ENCODE results near the gene TRIM66. TPM values are rescaled to one million over a fixed set of nuclear protein-coding genes. Genes with fewer than 3 reads are reported as not detected.

Gene TRIM66, protein sequence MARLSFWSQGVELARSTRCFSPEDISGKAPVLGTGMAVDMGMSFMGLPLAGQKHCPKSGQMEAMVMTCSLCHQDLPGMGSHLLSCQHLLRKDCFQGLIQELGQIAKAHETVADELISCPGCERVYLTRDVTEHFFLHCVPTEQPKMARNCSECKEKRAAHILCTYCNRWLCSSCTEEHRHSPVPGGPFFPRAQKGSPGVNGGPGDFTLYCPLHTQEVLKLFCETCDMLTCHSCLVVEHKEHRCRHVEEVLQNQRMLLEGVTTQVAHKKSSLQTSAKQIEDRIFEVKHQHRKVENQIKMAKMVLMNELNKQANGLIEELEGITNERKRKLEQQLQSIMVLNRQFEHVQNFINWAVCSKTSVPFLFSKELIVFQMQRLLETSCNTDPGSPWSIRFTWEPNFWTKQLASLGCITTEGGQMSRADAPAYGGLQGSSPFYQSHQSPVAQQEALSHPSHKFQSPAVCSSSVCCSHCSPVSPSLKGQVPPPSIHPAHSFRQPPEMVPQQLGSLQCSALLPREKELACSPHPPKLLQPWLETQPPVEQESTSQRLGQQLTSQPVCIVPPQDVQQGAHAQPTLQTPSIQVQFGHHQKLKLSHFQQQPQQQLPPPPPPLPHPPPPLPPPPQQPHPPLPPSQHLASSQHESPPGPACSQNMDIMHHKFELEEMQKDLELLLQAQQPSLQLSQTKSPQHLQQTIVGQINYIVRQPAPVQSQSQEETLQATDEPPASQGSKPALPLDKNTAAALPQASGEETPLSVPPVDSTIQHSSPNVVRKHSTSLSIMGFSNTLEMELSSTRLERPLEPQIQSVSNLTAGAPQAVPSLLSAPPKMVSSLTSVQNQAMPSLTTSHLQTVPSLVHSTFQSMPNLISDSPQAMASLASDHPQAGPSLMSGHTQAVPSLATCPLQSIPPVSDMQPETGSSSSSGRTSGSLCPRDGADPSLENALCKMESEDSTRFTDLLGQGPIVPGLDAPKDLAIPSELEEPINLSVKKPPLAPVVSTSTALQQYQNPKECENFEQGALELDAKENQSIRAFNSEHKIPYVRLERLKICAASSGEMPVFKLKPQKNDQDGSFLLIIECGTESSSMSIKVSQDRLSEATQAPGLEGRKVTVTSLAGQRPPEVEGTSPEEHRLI (N-terminal part only)
- 1 to 10 TPM; 4.0 to 8.3 (median 6.7) TPM for total RNA-seq

DNA sequence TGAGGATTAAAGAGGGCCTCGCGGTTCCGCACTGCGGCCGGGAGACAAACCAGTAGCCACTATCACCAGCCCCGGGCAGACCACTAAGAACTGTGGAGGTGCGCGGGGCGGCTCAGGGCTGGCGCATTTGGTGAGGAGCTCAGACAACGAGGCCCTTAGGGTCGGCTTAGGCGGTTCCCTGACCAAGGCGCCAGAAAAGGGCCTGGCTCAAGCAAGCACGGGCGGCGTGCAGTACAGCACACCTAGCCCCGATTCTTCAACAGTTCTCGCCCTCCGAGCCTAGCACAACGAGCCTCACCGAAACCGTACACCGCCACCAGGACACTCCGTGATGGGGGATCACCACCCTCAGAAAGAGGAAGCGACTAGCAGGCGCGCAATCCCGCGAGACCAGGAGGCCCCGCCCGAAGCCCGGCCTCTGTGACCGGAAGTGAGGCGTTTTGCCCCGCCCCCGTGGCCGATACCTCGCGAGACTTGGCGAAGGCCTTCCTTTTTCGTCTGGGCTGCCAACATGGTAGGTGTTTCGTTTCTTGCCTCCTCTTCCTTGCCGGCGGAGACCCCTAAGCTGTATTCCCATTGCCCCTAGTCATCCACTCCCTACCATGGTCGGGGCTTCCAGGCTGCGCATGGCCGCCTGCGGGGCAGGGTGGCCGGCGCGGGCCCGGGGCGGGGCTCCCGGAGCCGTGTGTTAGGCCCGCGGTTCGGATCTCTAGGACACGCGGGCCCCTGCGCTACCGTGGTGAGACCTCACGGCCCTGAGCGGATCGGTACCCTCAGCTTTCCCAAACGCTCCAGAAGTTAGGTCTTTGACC, at the start of gene TRIM66, which contains the start of gene RPL27A:
Gene TRIM66, minus strand, starts transcription at position 363 of the 812 bp plus-strand sequence. CDS start 10,391 bp downstream, outside the sequence.
Gene RPL27A, plus strand, starts transcription at position 490 of the 812 bp plus-strand sequence. Its CDS starts 22 bp downstream, at position 512.
- ATAC-seq (peak; percentile 93 to 96), DNase-seq (peak; percentile 99)
- Mint-ChIP-seq H3K36me3 (ENCODE audit: insufficient read depth) (peaks cover 52% of the 10 kb centered on the region), H3K9me3 (peaks cover 5% of the 10 kb centered on the region), H3K27me3 (ENCODE audit: low read depth) (no peaks in the 10 kb centered on the region), H3K4me3 (peak within 1 kb of the TSS; percentile 97), H3K4me1 (ENCODE audit: low read depth) (peaks cover 45% of the 10 kb centered on the region)

DNA sequence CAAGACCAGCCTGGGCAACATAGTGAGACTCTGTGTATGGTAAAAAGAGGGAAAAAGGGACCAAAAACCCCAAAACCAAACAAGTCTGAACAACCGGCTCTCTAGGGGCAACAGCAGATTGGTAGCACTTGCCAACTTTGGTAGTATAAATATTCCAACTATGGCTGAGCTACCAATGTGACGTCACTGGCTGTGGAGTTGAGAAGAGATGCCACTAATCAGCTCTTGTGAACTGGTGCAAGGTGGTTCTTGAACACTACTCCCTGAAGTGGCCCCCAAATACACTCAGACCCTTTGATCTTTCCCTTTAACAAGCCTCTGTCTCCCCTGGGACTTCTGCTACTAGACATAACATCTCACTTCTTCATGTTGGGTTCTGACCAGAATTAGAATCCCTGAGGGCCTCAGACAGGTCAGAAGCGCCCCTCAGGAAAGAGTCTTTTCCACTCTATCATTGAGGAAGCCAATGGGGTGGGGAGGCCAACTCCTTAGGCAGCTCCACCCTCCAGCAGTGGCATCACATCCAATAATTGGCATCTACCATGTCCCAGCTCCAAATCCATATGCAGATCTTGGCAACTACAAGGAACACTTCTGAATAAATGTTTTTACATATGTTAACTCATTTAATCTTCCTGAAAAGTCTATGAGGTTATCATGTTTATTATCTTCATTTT, 49.3 kb upstream of the TRIM66 start:
- Mint-ChIP-seq H3K9me3 (no peaks in the 10 kb centered on the region), H3K4me1 (ENCODE audit: low read depth) (peaks cover 5% of the 10 kb centered on the region), H3K4me3 (no peak overlapping the region), H3K27me3 (ENCODE audit: low read depth) (peaks cover 7% of the 10 kb centered on the region), H3K36me3 (ENCODE audit: insufficient read depth) (no peaks in the 10 kb centered on the region)
- ATAC-seq, result no peak
- no peak for DNase-seq

DNA sequence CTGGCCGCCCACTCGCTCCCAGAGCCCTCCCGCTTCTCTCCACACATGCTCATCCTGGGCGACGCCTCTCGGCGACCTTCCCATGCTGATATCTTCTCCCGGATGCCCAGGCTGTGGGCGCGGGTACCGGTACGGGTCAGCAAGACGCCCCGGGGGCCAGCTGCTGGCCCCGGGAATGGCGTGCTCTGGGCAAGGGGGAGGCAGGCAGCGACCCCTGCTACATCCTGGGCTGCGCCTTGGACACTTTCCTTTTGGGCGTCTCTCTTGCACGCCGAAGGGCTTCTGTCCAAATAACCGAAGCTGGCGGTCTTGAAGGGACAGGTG, 48.2 kb upstream of the TRIM66 start:
- Mint-ChIP-seq H3K36me3 (ENCODE audit: insufficient read depth) (no peaks in the 10 kb centered on the region), H3K27me3 (ENCODE audit: low read depth) (peaks cover 7% of the 10 kb centered on the region), H3K4me1 (ENCODE audit: low read depth) (peaks cover 5% of the 10 kb centered on the region), H3K9me3 (no peaks in the 10 kb centered on the region), H3K4me3 (no peak overlapping the region)
- no peak for ATAC-seq
- DNase-seq, result no peak

DNA sequence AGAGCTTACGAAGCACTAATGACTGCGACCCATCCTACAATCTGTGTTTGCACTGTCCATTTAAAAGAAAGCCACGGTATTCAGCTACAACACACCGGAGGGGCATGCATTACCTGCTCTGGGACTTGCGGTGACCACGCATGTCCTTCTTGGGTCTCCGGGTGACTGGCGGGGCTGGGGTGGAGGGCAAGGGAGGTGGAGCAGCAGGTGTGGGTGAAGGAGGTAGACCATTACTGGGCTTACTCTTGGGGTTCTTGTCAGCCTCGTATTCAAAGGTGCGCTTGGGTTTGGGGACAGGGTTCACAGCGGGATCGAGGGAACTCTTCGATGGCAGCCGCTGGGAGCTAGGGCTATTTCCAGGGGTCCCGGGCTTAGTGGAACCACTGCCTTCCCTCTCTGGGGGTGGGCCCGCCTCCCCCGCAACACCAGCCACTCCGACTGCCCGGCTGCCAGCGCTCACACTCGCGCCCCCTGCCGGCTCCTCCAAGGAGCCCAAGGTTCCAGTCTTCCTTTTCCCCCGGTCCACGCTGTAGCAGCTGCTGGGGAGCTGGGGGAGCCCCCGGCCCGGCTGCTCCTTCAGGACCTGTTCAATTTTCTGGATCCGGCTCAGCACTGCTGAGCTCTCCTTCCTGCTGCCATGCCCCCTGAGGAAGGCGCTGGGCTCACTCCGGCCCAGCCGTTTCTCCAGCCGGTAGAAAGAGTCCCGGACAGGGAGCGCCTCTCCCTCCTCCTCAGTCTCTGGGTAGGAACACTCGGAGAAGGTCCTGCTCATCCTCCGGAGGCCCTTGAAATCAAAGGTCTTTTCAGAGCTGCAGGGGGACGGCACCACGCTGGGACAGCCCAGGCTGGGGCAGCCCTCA, 47.6 kb upstream of the TRIM66 start:
- ATAC-seq, result no peak
- no peak overlapping the region for H3K4me3 Mint-ChIP-seq
- DNase-seq, result no peak
- peaks cover 7% of the 10 kb centered on the region for H3K27me3 Mint-ChIP-seq (ENCODE audit: low read depth)
- no peaks in the 10 kb centered on the region for H3K36me3 Mint-ChIP-seq (ENCODE audit: insufficient read depth)
- H3K9me3 Mint-ChIP-seq, result no peaks in the 10 kb centered on the region
- peaks cover 5% of the 10 kb centered on the region for H3K4me1 Mint-ChIP-seq (ENCODE audit: low read depth)

DNA sequence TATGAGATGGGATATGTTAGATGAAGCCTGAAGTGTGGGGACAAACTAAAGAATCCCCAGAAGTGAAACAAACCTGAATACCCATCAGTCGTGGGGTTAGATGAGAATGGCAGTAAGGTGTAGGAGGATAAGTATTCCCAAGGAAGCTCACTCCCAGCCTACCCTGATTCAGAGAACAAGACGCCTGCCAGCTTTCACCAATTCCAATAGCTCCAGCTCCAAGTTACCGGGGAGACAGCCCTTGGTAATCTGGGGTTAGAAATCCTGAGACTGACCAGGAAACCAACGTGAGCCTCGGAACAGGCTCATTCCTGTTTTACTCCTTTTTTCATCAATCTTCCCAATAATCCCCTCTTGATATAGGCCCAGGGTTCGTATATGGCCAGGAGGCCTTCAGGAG, 46.6 kb upstream of the TRIM66 start:
- DNase-seq (no peak), ATAC-seq (no peak)
- H3K4me1 Mint-ChIP-seq (ENCODE audit: low read depth), result peaks cover 5% of the 10 kb centered on the region
- H3K27me3 Mint-ChIP-seq (ENCODE audit: low read depth), result peaks cover 7% of the 10 kb centered on the region
- H3K4me3 Mint-ChIP-seq, result no peak overlapping the region
- H3K36me3 Mint-ChIP-seq (ENCODE audit: insufficient read depth), result no peaks in the 10 kb centered on the region
- H3K9me3 Mint-ChIP-seq, result no peaks in the 10 kb centered on the region

DNA sequence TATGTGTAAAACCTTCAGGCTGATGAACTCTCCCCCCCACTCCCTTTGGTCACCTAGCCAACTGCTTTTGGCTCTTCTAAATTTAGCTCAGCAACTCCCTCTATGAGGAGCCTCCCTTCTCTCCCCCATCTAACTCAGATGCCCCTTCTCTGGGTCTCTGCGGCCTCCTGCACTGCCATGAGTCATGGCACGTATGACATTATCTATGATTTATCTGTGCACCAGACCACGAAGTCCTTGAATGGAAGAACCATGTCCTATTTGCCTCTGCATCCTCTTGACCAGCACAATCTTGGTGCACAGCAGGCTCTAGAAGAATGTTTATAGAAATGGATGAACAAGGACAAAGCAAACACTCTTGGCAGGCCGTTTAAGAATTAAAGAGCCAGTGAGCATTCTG, 46.1 kb upstream of the TRIM66 start:
- Mint-ChIP-seq H3K4me3 (no peak overlapping the region), H3K27me3 (ENCODE audit: low read depth) (peaks cover 7% of the 10 kb centered on the region), H3K4me1 (ENCODE audit: low read depth) (peaks cover 4% of the 10 kb centered on the region), H3K36me3 (ENCODE audit: insufficient read depth) (no peaks in the 10 kb centered on the region), H3K9me3 (no peaks in the 10 kb centered on the region)
- DNase-seq (no peak), ATAC-seq (no peak)

DNA sequence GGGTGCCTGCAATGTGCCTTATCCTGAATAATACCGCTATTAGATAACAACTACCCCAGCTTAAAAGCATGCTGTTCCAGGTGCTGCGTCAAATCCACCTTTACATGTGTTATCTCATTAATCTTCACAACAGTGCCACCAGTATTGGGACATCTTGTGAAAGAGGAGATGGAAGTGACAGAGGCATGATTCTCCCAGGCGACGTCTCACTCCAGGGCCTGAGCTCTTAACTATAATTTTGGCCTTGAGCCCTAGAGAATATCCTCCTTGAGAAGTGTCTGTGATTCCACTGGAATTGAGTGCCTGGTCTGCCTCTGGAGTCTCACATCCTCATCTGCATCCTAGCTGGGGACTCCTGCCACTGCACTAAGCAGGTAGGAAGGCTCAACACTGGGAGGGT, 43.9 kb upstream of the TRIM66 start:
- Mint-ChIP-seq H3K4me3 (no peak overlapping the region), H3K27me3 (ENCODE audit: low read depth) (peaks cover 8% of the 10 kb centered on the region), H3K4me1 (ENCODE audit: low read depth) (no peaks in the 10 kb centered on the region), H3K9me3 (no peaks in the 10 kb centered on the region), H3K36me3 (ENCODE audit: insufficient read depth) (no peaks in the 10 kb centered on the region)
- ATAC-seq (no peak), DNase-seq (no peak)

DNA sequence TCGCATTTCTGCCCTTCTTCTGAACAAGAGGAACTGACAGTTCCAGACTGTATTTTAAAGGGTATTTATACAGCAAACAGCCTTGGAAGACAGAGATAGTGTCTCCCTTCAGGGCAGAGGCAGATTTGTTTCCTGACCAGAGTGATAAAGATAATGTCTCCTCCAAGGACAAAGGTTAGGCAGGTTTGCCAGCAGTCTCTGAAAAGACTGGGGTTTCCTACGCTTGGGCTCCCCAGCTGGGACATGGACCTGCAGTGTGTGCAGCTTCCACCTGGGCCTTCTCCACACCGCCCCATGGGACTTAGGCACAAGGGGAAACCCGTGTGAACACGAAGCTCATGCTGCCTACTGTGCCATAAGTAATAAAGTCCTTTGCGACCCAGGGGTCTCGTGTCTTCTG, 42.2 kb upstream of the TRIM66 start:
- DNase-seq (no peak), ATAC-seq (no peak)
- no peak overlapping the region for H3K4me3 Mint-ChIP-seq
- H3K4me1 Mint-ChIP-seq (ENCODE audit: low read depth), result no peaks in the 10 kb centered on the region
- peaks cover 9% of the 10 kb centered on the region for H3K27me3 Mint-ChIP-seq (ENCODE audit: low read depth)
- no peaks in the 10 kb centered on the region for H3K9me3 Mint-ChIP-seq
- no peaks in the 10 kb centered on the region for H3K36me3 Mint-ChIP-seq (ENCODE audit: insufficient read depth)

DNA sequence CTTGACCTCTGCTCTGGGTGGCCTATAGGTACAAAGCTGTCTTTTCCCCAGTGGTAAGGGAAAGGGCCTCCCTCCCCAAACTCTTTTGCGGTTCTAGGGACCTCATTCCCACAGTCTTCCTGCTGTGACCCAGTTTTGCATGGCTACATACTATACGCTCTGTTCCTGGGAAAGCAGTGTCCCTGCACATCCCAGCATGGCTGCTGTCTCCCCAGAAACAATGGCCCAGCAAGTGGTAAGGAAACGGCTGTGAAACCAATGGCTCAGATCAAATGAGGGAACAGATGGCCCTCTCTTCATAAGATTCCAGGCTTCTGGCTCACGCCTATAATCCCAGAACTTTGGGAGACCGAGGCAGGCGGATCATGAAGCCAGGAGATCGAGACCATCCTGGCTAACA, 41.2 kb upstream of the TRIM66 start:
- Mint-ChIP-seq H3K36me3 (ENCODE audit: insufficient read depth) (no peaks in the 10 kb centered on the region), H3K27me3 (ENCODE audit: low read depth) (peaks cover 6% of the 10 kb centered on the region), H3K4me1 (ENCODE audit: low read depth) (no peaks in the 10 kb centered on the region), H3K9me3 (no peaks in the 10 kb centered on the region), H3K4me3 (no peak overlapping the region)
- DNase-seq, result no peak
- no peak for ATAC-seq

DNA sequence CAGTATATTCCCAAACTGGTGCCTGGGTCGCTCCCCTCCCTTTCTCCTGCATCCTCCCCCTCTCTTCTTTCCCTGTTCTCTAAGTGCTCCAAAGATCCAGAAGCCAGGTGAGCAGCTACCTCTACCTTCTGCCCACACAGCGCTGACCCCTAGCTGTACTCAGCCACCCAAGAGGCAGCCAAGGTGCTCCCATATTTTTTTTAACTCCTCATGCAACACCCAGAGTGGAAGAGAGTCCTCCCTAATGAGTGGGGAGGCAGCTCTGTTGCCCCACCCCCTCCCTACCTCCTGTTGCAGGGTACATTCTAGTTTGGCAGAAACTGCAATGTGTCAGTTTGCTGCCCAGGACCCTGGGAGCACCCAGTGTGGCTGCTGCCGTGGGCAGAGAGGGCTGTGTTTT, 40.3 kb upstream of the TRIM66 start:
- no peaks in the 10 kb centered on the region for H3K4me1 Mint-ChIP-seq (ENCODE audit: low read depth)
- H3K36me3 Mint-ChIP-seq (ENCODE audit: insufficient read depth), result no peaks in the 10 kb centered on the region
- no peak for ATAC-seq
- H3K27me3 Mint-ChIP-seq (ENCODE audit: low read depth), result peaks cover 6% of the 10 kb centered on the region
- no peaks in the 10 kb centered on the region for H3K9me3 Mint-ChIP-seq
- DNase-seq, result no peak
- no peak overlapping the region for H3K4me3 Mint-ChIP-seq

DNA sequence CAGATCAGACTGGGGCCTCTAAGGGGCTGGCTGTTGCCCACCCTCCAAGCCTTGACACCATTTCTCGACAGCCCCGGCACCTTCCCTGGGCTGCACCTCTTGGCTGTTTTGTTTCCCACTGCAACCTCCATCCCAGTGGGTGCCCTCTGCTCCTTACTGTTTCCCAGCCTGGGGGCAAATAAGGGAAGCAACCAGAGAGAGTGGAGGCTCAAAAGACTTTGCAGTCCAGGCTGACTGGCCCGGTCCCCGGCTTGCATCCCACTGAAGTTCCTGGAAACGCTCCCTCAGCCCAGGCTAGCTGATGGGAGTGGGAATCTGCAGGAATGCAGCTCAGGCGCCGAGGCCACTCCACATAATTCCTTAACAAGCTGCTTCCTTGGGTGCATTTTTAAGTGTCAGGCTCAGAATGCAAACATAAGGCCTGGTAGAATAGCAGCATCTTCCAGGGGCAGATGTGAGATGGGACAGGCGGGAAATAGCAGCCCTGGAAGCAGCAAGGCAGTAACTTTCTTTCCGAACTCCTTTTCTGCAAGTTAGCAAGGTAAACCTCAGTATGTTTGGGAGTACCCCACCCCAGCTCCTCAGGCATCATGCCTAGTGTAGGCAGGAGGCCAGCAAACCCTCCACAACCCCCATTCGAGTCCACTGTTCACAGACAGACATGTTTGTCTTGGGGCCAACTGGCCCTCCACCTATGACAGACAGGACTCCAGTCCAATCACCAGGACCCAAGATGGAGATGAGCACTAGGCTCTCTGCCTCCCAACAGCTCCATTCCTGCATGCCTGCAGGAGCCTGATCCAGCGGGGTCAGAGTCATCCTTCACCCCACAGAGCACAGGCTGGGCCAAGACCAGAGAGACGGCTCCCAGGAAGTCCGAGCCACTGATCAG, 39.4 kb upstream of the TRIM66 start:
- no peak for DNase-seq
- no peaks in the 10 kb centered on the region for H3K36me3 Mint-ChIP-seq (ENCODE audit: insufficient read depth)
- H3K27me3 Mint-ChIP-seq (ENCODE audit: low read depth), result peaks cover 4% of the 10 kb centered on the region
- no peaks in the 10 kb centered on the region for H3K9me3 Mint-ChIP-seq
- no peak overlapping the region for H3K4me3 Mint-ChIP-seq
- no peak for ATAC-seq
- H3K4me1 Mint-ChIP-seq (ENCODE audit: low read depth), result peaks cover 4% of the 10 kb centered on the region

All from activated T-cell treated with anti-CD3 and anti-CD28 coated beads, Interleukin-2, amount 50 U/mL, for 4 hours (primary cell).